Measurements from ENCODE around the gene SERTAD3.
A peak's percentile ranks its signal among the peaks of the same experiment; 100 is the strongest.
"Not testable (repeated sequence)": the region's sequence is repeated elsewhere in the genome, so short reads cannot be mapped to it uniquely, and the experiment has no call there.

Gene SERTAD3

GRCh38 chr19:40444000-40444824 lies at the start of gene SERTAD3:
TSS of gene SERTAD3 (minus strand) at chr19:40444335. CDS start at chr19:40442080, 2,255 bp downstream.
- peak; percentile 96 to 97 for DNase-seq (ENCODE audit: low spot score in 2 of 2)
- Mint-ChIP-seq H3K36me3 (peaks cover 6% of the 10 kb centered on the region), H3K9me3 (no peaks in the 10 kb centered on the region), H3K27me3 (no peaks in the 10 kb centered on the region), H3K4me3 (peak within 1 kb of the TSS; percentile 99), H3K4me1 (peaks cover 19% of the 10 kb centered on the region), H3K27ac (peak within 1 kb of the TSS; percentile 93)
- peak; percentile 68 for ATAC-seq (ENCODE audit: low read depth)

GRCh38 chr19:40493778-40494177 lies 49.6 kb upstream of the SERTAD3 start:
- Mint-ChIP-seq H3K9me3 (no peaks in the 10 kb centered on the region), H3K4me1 (no peaks in the 10 kb centered on the region), H3K27ac (no peak overlapping the region), H3K4me3 (no peak overlapping the region), H3K27me3 (peaks cover 20% of the 10 kb centered on the region), H3K36me3 (peaks cover 2% of the 10 kb centered on the region)
- ATAC-seq (ENCODE audit: low read depth) (no peak), DNase-seq (ENCODE audit: low spot score in 2 of 2) (no peak)

- no peak overlapping the region for H3K27ac Mint-ChIP-seq
- H3K36me3 Mint-ChIP-seq: no peaks in the 10 kb centered on the region
- no peaks in the 10 kb centered on the region for H3K9me3 Mint-ChIP-seq
- H3K4me1 Mint-ChIP-seq: peaks cover 6% of the 10 kb centered on the region
- no peak overlapping the region for H3K4me3 Mint-ChIP-seq
- peaks cover 20% of the 10 kb centered on the region for H3K27me3 Mint-ChIP-seq
- DNase-seq (ENCODE audit: low spot score in 2 of 2) (no peak), ATAC-seq (ENCODE audit: low read depth) (no peak)
Measured at GRCh38 chr19:40492274-40492673, 48.1 kb upstream of the SERTAD3 start.

GRCh38 chr19:40489882-40490230 lies 45.7 kb upstream of the SERTAD3 start:
- no peak for DNase-seq (ENCODE audit: low spot score in 2 of 2)
- H3K27me3 Mint-ChIP-seq: peaks cover 18% of the 10 kb centered on the region
- no peak for ATAC-seq (ENCODE audit: low read depth)
- H3K27ac Mint-ChIP-seq: no peak overlapping the region
- peaks cover 6% of the 10 kb centered on the region for H3K4me1 Mint-ChIP-seq
- H3K36me3 Mint-ChIP-seq: no peaks in the 10 kb centered on the region
- H3K4me3 Mint-ChIP-seq: no peak overlapping the region
- no peaks in the 10 kb centered on the region for H3K9me3 Mint-ChIP-seq

GRCh38 chr19:40486017-40486416 lies 41.9 kb upstream of the SERTAD3 start:
- Mint-ChIP-seq H3K4me3 (no peak overlapping the region), H3K4me1 (peaks cover 6% of the 10 kb centered on the region), H3K36me3 (no peaks in the 10 kb centered on the region), H3K9me3 (no peaks in the 10 kb centered on the region), H3K27ac (no peak overlapping the region), H3K27me3 (peaks cover 12% of the 10 kb centered on the region)
- ATAC-seq (ENCODE audit: low read depth): no peak
- DNase-seq (ENCODE audit: low spot score in 2 of 2): no peak

- not testable (repeated sequence) for H3K27ac Mint-ChIP-seq; H3K4me1 Mint-ChIP-seq; DNase-seq (ENCODE audit: low spot score in 2 of 2); H3K27me3 Mint-ChIP-seq; H3K9me3 Mint-ChIP-seq; ATAC-seq (ENCODE audit: low read depth); H3K4me3 Mint-ChIP-seq; H3K36me3 Mint-ChIP-seq
Measured at GRCh38 chr19:40475878-40476644, 31.9 kb upstream of the SERTAD3 start.

GRCh38 chr19:40474737-40475136 lies 30.6 kb upstream of the SERTAD3 start:
- Mint-ChIP-seq H3K4me3 (no peak overlapping the region), H3K9me3 (no peaks in the 10 kb centered on the region)
- no peak for DNase-seq (ENCODE audit: low spot score in 2 of 2)

GRCh38 chr19:40472516-40472915 lies 28.4 kb upstream of the SERTAD3 start:
- Mint-ChIP-seq H3K27ac (no peak overlapping the region), H3K27me3 (peaks cover 11% of the 10 kb centered on the region), H3K9me3 (no peaks in the 10 kb centered on the region), H3K4me3 (no peak overlapping the region), H3K4me1 (no peaks in the 10 kb centered on the region), H3K36me3 (no peaks in the 10 kb centered on the region)
- DNase-seq (ENCODE audit: low spot score in 2 of 2) (no peak), ATAC-seq (ENCODE audit: low read depth) (no peak)

More at GRCh38 chr19:40474737-40475136, 30.6 kb upstream of the SERTAD3 start:
- Mint-ChIP-seq H3K27ac (no peak overlapping the region), H3K4me1 (no peaks in the 10 kb centered on the region), H3K27me3 (peaks cover 7% of the 10 kb centered on the region), H3K36me3 (no peaks in the 10 kb centered on the region)
- ATAC-seq (ENCODE audit: low read depth): no peak

GRCh38 chr19:40471111-40471510 lies 27.0 kb upstream of the SERTAD3 start:
- H3K27me3 Mint-ChIP-seq: peaks cover 16% of the 10 kb centered on the region
- H3K9me3 Mint-ChIP-seq: no peaks in the 10 kb centered on the region
- H3K36me3 Mint-ChIP-seq: peaks cover 4% of the 10 kb centered on the region
- ATAC-seq (ENCODE audit: low read depth) (no peak), DNase-seq (ENCODE audit: low spot score in 2 of 2) (no peak)
- H3K4me1 Mint-ChIP-seq: peaks cover 6% of the 10 kb centered on the region
- no peak overlapping the region for H3K4me3 Mint-ChIP-seq
- no peak overlapping the region for H3K27ac Mint-ChIP-seq

- no peak overlapping the region for H3K4me3 Mint-ChIP-seq
- H3K27ac Mint-ChIP-seq: no peak overlapping the region
- no peaks in the 10 kb centered on the region for H3K9me3 Mint-ChIP-seq
- ATAC-seq (ENCODE audit: low read depth) (no peak), DNase-seq (ENCODE audit: low spot score in 2 of 2) (no peak)
- peaks cover 17% of the 10 kb centered on the region for H3K4me1 Mint-ChIP-seq
- H3K27me3 Mint-ChIP-seq: peaks cover 16% of the 10 kb centered on the region
- peaks cover 4% of the 10 kb centered on the region for H3K36me3 Mint-ChIP-seq
Measured at GRCh38 chr19:40469011-40469410, 24.9 kb upstream of the SERTAD3 start.

GRCh38 chr19:40466985-40467734 lies 23.0 kb upstream of the SERTAD3 start, which contains the start of gene SPTBN4:
TSS of gene SPTBN4 (plus strand) at chr19:40467001. CDS start at chr19:40472622, 5,621 bp downstream.
- Mint-ChIP-seq H3K27me3 (peaks cover 16% of the 10 kb centered on the region), H3K27ac (peak within 1 kb of the TSS; percentile 95), H3K4me1 (peaks cover 21% of the 10 kb centered on the region), H3K9me3 (no peaks in the 10 kb centered on the region), H3K4me3 (peak within 1 kb of the TSS; percentile 83), H3K36me3 (peaks cover 4% of the 10 kb centered on the region)
- DNase-seq (ENCODE audit: low spot score in 2 of 2) (peak; percentile 20 to 61), ATAC-seq (ENCODE audit: low read depth) (no peak)

GRCh38 chr19:40466219-40466984 lies 22.3 kb upstream of the SERTAD3 start:
- ATAC-seq (ENCODE audit: low read depth): peak; percentile 51
- Mint-ChIP-seq H3K9me3 (no peaks in the 10 kb centered on the region), H3K4me1 (peaks cover 26% of the 10 kb centered on the region), H3K27ac (peak overlapping the region; percentile 95), H3K36me3 (peaks cover 4% of the 10 kb centered on the region), H3K4me3 (peak overlapping the region; percentile 83), H3K27me3 (peaks cover 16% of the 10 kb centered on the region)
- DNase-seq (ENCODE audit: low spot score in 2 of 2): peak in 1 of 2 donors; percentile 58

GRCh38 chr19:40465557-40466218 lies 21.6 kb upstream of the SERTAD3 start, which contains the start of gene BLVRB:
TSS of gene BLVRB (minus strand) at chr19:40465745. CDS start at chr19:40465688, 57 bp downstream.
- Mint-ChIP-seq H3K36me3 (peaks cover 4% of the 10 kb centered on the region), H3K4me1 (peaks cover 29% of the 10 kb centered on the region), H3K4me3 (peak within 1 kb of the TSS; percentile 83), H3K27ac (peak within 1 kb of the TSS; percentile 95), H3K9me3 (no peaks in the 10 kb centered on the region), H3K27me3 (peaks cover 13% of the 10 kb centered on the region)
- DNase-seq (ENCODE audit: low spot score in 2 of 2) (peak; percentile 99), ATAC-seq (ENCODE audit: low read depth) (peak; percentile 79)
